Smooth muscle cell of the brain vasculature (primary cell): ENCODE measurements around the gene CALCOCO2.
"Not testable (repeated sequence)": the region's sequence is repeated elsewhere in the genome, so short reads cannot be mapped to it uniquely, and the experiment has no call there.

Source experiments
- DNase-seq: peaks from one replicate; pipeline ENCODE4 v3.0.0-alpha.2; 2012; ENCODE audit warnings: low read depth, low spot score

Gene CALCOCO2

DNA sequence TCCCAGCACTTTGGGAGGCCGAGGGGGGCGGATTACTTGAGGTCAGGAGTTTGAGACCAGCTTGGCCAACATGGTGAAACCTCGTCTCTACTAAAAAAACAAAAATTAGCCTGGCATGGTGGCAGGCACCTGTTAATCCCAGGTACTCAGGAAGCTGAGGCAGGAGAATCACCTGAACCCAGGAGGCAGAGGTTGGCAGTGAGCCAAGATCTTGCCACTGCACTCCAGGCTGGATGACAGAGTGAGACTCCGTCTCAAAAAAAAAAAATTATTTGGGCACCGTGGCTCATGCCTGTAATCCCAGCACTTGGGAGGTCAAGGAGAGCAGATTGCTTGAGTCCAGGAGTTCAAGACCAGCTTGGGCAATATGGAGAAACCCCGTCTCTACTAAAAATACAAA, 9.9 kb upstream of the CALCOCO2 start:
- not testable (repeated sequence) for DNase-seq

DNA sequence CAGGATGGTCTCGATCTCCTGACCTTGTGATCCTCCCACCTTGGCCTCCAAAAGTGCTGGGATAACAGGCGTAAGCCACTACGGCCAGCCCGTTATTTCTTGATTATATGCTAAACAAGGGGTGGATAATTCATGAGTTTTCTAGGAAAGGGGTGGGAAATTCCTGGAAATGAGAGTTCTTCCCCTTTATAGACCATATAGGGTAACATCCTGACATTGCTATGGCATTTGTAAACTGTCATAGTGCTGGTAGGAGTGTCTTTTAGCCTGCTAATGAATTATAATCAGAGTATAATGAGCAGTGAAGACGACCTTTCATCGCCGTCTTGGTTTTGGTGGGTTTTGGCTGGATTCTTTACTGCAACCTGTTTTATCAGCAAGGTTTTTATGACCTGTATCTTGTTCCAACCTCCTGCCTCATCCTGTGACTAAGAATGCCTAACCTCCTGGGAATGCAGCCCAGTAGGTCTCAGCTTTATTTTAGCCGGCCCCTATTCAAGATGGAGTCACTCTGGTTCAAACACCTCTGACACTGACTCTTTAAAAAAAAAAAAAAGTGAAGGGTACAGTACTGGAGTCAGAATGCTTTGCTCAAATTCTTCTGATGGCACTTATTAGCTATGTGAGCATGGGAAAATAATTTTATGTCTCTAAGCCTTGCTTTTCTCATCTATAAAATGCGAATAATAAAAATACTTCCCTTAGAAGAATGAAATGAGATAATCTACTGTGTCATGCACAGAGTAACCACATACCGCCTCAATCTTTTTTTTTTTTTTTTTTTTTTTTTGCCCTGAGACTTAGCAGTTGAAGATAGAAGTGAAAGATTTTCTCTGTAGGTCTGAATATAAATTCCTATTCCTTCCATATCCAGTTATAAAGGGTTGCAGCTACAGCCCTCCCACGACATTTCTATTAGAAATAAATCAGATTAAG, 5.1 kb upstream of the CALCOCO2 start:
- DNase-seq: no peak

DNA sequence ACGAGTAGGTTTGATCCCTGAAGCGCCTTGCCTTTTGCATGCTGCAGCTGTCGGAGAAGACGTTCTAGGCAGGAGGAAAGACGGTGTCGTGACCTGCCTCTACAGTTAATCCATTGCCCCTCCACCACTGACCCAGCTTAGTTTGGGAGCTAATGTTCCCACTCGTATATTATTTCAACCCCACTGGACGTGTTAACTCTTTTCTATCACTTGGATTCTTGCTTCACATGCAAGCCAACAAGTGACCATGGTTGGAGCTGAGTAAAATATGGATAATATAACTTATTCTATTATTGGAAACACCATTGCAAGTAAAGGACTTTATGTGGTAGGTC, 681 bp downstream of the CALCOCO2 start:
- DNase-seq: no peak

DNA sequence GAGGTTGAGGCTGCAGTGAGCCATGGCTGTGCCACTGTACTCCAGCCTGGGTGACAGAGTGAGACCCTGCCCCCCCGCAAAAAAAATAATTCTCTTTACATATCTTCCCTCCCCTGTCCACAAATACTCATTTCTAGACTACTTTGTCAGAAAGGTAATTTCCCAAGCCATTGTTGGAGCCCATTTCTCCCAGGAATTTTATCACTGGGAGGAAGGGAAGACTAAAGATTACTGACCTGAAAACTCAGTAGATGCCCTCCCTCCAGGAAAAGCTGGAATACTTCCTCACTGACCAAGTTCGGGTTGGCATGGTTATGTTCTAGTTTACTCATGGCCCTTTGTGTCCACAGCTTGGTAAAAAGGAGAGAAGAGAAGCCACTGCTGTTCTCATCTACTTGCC, 4.1 kb downstream of the CALCOCO2 start:
- DNase-seq: no peak

DNA sequence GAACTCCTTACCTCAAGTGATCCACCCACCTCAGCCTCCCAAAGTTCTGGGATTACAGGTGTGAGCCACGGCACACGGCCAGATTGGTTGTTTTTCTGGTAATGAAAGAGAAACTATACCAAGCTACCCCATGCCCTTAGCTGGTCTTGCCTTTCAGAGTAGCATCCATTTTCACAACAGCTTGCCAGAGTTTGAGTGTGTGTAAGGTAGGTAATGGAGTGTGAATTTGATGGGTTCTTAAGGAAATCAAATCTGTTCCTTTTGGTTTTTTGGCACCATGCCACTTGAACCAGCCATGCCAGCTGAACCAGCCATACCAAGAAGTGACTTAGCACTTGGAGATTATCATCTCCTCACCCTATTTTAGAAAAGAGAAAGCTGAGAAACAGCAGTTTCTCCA, 5.1 kb downstream of the CALCOCO2 start:
- DNase-seq: no peak

- not testable (repeated sequence) for DNase-seq
Observed at GRCh38 chr17:48837458-48837857, 6.6 kb downstream of the CALCOCO2 start.

DNA sequence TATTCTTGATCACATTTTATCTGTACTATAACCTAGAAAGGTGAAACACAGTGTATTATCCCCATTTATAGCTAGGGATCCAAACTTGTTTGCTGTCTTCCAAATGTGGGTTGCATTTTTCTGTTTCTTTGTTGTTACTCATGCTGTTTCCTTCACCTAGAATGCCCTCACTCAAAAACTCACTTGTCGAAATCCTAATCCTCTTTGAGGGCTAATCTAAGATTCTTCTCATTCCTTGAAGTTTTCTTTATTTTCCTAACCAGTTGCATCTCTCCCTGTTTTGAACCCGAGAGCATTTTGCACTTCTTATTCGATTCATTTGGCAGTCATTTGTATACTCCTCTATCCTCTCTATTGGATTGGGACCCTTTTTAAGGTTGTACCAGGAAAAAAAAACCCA, 9.6 kb downstream of the CALCOCO2 start:
- no peak for DNase-seq

DNA sequence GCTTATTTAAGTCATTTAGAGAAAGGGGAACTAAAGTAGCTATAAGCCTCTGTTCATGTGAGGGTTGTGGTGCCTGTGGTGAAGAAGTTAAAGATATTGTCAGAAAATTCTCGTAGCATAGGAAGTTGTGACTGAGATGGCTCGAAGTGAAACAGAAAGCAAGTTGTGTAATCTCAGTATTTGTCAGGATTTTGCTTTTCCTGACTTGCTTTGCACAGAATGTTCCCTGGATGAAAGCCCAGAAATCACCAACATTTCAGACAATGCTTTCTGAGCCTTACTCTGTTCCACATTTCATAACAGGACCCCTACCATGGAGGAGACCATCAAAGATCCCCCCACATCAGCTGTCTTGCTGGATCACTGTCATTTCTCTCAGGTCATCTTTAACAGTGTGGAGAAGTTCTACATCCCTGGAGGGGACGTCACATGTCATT, 10.6 kb downstream of the CALCOCO2 start:
- peak; percentile 40 for DNase-seq

DNA sequence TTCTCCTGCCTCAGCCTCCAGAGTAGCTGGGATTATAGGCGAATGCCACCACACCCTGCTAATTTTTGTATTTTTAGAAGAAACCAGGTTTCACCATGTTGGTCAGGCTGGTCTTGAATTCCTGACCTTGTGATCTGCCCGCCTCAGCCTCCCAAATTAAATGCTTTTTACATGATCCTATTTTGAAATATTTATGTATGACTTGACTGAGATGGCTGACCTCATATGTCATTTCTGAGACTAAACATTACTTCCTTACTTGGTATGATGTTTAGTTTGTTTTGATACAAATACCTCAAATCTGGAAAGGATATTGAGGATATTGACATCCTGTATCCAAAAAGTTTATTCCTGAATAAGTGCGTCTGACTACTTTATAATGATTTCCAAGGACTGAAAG, 11.9 kb downstream of the CALCOCO2 start:
- no peak for DNase-seq

GRCh38 chr17:48843187-48843900, 12.5 kb downstream of the CALCOCO2 start:
- DNase-seq: no peak

DNA sequence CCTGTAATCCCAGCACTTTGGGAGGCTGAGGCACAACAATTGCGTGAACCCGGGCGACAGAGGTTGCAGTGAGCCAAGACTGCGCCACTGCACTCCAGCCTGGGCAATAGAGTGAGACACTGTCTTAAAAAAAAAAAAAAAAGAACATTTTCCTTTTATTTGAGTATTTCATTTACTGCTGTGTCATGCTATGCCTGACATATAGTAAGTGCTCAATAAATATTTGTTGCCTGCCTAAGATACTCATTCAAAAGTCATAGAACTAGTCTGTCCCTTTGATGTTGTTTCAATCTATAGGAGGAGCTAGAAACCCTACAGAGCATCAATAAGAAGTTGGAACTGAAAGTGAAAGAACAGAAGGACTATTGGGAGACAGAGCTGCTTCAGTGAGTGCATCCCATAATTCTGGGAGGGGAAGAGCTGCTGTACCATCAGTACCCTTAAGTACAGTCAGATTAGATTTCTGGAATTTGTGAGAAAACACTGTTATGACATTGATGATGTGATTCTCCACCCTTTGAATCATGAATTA, 20.0 kb downstream of the CALCOCO2 start:
- DNase-seq: no peak

GRCh38 chr17:48854774-48855476, 24.1 kb downstream of the CALCOCO2 start:
- no peak for DNase-seq

DNA sequence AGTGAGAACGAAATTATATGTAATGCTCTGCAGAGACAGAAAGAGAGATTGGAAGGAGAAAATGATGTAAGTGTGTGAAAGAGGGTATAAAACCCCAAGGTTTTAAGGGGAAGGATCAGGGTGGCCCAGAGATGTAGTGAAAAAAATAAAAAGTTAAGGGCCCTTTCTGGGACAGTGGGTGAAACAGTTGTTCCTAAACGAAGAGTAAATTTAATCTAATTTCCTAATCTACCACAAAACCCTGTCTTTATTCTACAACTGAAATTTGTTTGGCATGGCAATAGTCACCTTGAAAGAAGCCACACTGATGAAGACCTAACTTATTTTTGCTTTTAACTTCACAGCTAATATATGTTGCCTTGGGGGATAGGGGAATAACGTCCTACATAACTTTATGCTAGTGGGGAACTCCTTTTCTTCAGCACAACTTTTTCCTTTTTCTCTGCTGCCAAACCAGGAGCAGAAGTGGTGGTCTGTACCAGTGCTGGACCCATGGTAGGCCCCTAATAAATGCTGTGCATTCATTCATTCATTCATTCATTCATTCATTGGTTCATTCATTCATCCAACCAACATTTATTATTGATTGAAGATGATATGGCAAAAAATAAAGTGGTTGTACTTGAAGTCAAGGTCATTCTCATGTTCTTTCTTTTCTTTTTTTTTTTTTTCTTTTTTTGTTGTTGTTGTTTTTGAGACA, 25.4 kb downstream of the CALCOCO2 start:
- no peak for DNase-seq

- DNase-seq: no peak
Observed at GRCh38 chr17:48860034-48860433, 29.2 kb downstream of the CALCOCO2 start.

DNA sequence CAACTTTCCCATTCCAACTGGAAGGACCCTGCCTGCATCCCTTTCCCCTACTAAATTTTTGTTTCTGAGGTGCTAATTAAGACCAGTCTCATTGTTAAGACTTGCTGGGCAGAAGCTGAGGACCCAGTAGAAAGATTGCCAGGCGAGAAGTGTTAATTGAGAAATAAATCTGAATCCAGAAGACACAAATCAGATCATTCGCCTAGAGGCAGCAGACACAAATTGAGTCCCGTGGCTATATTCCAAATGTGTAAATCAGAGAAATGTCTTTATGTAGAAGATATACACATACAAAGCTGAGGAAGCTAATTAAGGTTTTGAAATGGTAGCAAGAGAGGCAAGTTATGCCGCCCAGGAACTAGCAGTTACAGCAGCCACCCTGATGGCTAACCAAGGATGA, 29.6 kb downstream of the CALCOCO2 start:
- no peak for DNase-seq

- no peak for DNase-seq
Observed at GRCh38 chr17:48868916-48869500, 38.2 kb downstream of the CALCOCO2 start.

GRCh38 chr17:48869821-48870318, 39.0 kb downstream of the CALCOCO2 start:
- DNase-seq: no peak

DNA sequence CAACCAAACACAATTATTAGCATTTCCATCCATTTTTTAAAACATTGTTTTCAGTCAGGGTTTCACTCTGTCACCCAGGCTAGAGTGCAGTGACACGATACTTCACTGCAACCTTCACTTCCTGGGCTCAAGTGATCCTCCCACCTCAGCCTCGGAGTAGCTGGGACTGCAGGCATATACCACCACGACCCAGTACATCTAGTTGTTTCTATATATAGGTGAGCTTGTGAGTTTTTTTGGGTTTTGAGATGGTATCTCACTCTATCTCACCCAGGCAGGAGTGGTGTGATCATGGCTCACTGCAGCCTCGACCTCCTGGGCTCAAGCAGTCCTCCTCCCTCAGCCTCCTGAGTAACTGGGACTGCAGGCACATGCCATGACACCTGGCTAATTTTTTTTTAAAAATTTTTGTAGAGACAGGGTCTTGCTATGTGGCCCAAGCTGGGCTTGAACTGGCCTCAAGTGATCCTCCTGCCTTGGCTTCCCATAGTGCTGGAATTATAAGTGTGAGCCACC, 40.3 kb downstream of the CALCOCO2 start:
- DNase-seq: no peak

DNA sequence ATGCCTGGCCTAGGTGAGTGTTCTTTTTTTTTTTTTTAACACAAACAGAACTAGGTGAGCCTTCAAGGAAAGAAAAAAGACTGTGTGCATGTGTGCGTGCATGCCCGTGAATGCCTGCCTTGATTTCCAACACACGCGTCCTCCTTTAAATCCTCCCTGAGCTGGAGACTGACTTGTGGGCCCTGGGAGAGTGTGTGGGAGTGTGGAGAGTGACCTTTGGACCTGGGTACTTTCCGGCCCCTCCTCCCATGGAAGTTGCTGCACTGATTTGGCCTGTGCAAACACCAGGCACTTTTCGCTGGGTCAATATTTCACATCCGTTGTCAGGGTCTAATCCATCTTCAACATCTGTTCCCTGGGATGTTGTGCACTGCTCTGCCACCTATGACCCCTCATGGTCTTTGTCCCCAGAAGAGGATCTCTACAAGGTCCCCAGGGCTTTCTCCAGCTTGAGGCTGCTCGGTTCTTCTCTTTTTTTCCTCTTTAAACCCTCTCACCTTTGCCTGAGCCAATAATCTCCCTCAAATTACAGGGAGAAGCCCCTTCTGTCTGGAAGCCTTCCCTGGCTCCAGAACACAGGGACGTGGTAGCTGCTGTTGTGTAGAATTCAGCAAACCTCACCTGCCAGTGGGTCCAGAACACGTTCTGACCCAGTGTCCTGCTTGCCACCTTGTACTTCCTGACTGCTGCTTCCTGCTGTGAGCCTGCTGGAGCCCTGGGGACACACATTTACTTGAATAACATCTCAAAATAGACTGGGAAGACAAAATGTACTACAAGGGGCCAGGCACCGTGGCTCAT, 40.9 kb downstream of the CALCOCO2 start:
- no peak for DNase-seq

GRCh38 chr17:48872409-48872808, 41.6 kb downstream of the CALCOCO2 start:
- not testable (repeated sequence) for DNase-seq
